ENCODE results near the gene GP1BB. TPM values are rescaled to one million over a fixed set of nuclear protein-coding genes. Genes with fewer than 3 reads are reported as not detected.

Gene GP1BB
- total RNA-seq, 2 donors from 2014 or later: 6.8 to 60.3 TPM

DNA sequence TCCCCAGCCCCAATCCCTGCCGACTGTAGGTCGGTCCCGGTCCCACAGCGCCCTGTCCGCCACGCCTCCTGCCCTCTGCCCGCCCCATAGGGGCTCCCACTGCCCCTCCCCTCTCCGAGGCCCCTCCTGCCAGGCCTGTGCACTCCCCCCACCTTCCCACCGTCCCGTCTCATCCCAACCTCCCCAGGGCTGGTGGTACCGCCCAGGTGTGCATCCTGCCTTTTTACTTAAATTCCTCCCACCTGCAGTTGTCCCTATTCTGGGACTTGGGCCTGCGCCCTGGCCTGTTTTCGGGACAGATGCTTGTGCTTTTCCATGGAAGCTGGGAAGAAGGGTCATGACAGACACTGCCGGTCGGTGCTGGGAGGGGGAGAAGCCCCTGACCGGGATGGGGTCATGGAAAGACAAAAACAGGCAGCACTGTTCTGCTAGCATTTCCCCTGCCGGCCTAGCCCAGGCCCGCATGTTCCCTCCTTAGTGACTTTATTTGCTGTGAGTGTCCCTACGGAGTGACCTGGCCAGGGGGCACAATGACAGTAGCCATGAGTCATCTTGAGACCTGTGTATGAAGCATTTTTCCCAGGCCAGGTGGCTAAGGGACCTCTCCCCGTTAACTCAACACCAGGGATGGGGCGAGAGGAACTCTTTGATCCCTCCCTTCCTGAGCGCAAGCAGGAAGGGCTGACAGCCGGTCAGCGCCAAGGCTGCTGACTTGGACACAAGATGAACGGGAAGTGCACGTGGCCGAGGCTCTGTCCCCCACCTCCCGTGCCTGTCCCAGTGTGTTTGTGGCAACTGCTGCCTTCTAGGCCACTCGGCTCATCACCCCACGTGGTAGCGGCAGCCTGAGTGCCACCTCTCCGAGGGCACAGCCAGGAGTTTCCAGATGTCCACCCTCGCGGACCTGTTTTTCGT lies 44.3 kb downstream of the GP1BB start:
- Histone ChIP-seq H3K9me3 (no peaks in the 10 kb centered on the region), H3K4me1 (replicated peaks) (no peaks in the 10 kb centered on the region), H3K27me3 (replicated peaks; ENCODE audit: insufficient read depth) (no peaks in the 10 kb centered on the region), H3K27ac (no peak overlapping the region), H3K4me3 (no peak overlapping the region), H3K36me3 (no peaks in the 10 kb centered on the region)
- intact Hi-C loops (cut with DNase I): no loop called here
- 42% methylated on average over 35 of the region's 35 CpGs for WGBS
- no peak for DNase-seq (ENCODE audit: low spot score)
- no peak for TF ChIP-seq POLR2A (IDR thresholded peaks at IDR 0.05)
- TF ChIP-seq, protein P1, sequence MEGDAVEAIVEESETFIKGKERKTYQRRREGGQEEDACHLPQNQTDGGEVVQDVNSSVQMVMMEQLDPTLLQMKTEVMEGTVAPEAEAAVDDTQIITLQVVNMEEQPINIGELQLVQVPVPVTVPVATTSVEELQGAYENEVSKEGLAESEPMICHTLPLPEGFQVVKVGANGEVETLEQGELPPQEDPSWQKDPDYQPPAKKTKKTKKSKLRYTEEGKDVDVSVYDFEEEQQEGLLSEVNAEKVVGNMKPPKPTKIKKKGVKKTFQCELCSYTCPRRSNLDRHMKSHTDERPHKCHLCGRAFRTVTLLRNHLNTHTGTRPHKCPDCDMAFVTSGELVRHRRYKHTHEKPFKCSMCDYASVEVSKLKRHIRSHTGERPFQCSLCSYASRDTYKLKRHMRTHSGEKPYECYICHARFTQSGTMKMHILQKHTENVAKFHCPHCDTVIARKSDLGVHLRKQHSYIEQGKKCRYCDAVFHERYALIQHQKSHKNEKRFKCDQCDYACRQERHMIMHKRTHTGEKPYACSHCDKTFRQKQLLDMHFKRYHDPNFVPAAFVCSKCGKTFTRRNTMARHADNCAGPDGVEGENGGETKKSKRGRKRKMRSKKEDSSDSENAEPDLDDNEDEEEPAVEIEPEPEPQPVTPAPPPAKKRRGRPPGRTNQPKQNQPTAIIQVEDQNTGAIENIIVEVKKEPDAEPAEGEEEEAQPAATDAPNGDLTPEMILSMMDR (IDR thresholded peaks at IDR 0.05): no peak
- TF ChIP-seq POLR2AphosphoS5 (IDR thresholded peaks at IDR 0.05): no peak

DNA sequence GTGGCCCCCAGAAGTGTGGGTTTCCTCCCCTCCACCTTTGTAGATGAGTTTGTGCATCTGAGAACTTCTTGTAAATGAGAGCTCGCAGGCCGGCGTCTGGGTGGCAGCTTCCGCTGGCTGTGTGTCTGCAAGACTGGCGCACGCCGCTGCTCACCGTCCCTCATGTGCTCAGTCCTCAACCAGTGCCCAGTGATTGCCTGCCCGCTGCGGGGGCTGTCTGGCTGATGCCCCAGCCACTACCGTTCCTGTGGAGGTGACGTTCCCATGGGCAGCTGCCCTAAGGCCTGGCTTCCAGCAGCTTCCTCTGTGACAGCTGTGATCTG lies 46.0 kb downstream of the GP1BB start:
- intact Hi-C loops (cut with DNase I): no loop called here
- H3K27ac ChIP-seq: no peak overlapping the region
- TF ChIP-seq POLR2A (IDR thresholded peaks at IDR 0.05) (no peak), POLR2AphosphoS5 (IDR thresholded peaks at IDR 0.05) (no peak)
- TF ChIP-seq, protein P1 (IDR thresholded peaks at IDR 0.05): no peak
- H3K9me3 ChIP-seq: no peaks in the 10 kb centered on the region
- no peaks in the 10 kb centered on the region for H3K27me3 ChIP-seq (replicated peaks; ENCODE audit: insufficient read depth)
- H3K4me3 ChIP-seq: no peak overlapping the region
- H3K36me3 ChIP-seq: no peaks in the 10 kb centered on the region
- WGBS: 94% methylated on average over 12 of the region's 12 CpGs
- no peaks in the 10 kb centered on the region for H3K4me1 ChIP-seq (replicated peaks)
- no peak for DNase-seq (ENCODE audit: low spot score)

DNA sequence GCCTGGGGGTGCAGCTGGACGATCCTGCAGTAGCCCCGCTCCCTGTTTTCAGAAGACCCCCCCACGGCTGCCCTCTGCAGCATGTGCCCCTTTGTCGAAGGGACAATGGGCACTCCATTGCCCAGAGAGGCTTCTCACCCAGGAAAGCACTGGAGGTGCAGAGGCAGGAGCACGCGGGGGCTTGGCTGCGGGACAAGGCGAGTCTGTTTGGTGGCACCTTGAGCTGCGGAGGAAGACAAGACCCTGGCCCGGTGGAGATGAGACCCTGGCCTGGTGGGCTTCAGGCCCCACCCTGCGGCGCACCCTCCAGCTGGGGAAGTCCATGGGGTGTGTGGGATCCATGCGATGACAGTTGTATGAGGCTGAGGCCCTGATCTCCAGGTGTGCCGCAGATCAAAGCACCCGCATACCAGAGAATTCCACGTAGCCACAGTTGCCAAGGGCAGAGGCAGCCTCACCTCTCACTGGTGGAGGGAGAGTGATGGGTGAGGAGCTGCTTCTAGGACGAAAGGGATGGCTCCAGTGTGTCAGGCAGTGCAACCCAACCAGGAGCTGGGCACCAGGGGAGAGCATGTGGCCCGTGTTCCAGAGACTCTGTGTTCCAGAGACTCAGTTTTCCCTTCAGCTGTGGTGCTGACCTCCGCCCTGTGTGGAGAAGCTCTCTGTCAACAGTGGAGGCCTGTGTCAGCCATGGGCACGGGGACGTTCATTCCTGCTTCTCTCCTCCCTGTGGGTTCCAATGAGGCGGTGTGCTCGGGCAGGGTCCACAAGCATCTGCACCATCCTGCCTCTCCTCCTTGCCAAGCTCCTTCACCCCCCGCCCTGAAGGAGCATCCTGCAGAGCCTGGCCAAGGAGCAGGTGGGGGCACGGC lies 47.2 kb downstream of the GP1BB start:
- no peaks in the 10 kb centered on the region for H3K9me3 ChIP-seq
- no peaks in the 10 kb centered on the region for H3K4me1 ChIP-seq (replicated peaks)
- no peaks in the 10 kb centered on the region for H3K36me3 ChIP-seq
- intact Hi-C loops (cut with DNase I): no loop called here
- no peak overlapping the region for H3K27ac ChIP-seq
- H3K4me3 ChIP-seq: no peak overlapping the region
- TF ChIP-seq, protein P1 (IDR thresholded peaks at IDR 0.05): no peak
- TF ChIP-seq POLR2AphosphoS5 (IDR thresholded peaks at IDR 0.05): no peak
- no peak for TF ChIP-seq POLR2A (IDR thresholded peaks at IDR 0.05)
- no peak for DNase-seq (ENCODE audit: low spot score)
- 81% methylated on average over 25 of the region's 25 CpGs for WGBS
- no peaks in the 10 kb centered on the region for H3K27me3 ChIP-seq (replicated peaks; ENCODE audit: insufficient read depth)

DNA sequence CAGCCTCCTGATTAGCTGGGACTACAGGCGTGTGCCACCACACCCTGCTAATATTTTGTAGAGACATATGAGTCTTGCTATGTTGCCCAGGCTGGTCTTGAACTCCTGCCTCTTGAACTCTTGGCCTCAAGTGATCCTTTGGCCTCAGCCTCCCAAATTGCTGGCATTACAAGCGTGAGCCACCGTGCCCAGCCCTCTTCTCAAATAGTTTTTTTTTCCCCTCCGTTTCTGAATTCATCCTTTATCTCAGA lies 49.0 kb downstream of the GP1BB start:
- Histone ChIP-seq H3K27ac (no peak overlapping the region), H3K9me3 (no peaks in the 10 kb centered on the region), H3K4me3 (no peak overlapping the region), H3K4me1 (replicated peaks) (no peaks in the 10 kb centered on the region), H3K36me3 (no peaks in the 10 kb centered on the region), H3K27me3 (replicated peaks; ENCODE audit: insufficient read depth) (no peaks in the 10 kb centered on the region)
- DNase-seq (ENCODE audit: low spot score): no peak
- TF ChIP-seq, protein P1 (IDR thresholded peaks at IDR 0.05): no peak
- TF ChIP-seq POLR2A (IDR thresholded peaks at IDR 0.05) (no peak), POLR2AphosphoS5 (IDR thresholded peaks at IDR 0.05) (no peak)
- intact Hi-C loops (cut with DNase I): no loop called here
- WGBS: 81% methylated on average over 4 of the region's 4 CpGs

Data from prostate gland (tissue), 2 donors.